Inferior parietal cortex (tissue), 1 donor: Measurements from ENCODE around the gene HHIPL1.

Experiments
- DNase-seq: peaks from one replicate; pipeline ENCODE4 v3.0.0-alpha.2; 2016; ENCODE audit errors: extremely low spot score

HHIPL1 gene

DNA sequence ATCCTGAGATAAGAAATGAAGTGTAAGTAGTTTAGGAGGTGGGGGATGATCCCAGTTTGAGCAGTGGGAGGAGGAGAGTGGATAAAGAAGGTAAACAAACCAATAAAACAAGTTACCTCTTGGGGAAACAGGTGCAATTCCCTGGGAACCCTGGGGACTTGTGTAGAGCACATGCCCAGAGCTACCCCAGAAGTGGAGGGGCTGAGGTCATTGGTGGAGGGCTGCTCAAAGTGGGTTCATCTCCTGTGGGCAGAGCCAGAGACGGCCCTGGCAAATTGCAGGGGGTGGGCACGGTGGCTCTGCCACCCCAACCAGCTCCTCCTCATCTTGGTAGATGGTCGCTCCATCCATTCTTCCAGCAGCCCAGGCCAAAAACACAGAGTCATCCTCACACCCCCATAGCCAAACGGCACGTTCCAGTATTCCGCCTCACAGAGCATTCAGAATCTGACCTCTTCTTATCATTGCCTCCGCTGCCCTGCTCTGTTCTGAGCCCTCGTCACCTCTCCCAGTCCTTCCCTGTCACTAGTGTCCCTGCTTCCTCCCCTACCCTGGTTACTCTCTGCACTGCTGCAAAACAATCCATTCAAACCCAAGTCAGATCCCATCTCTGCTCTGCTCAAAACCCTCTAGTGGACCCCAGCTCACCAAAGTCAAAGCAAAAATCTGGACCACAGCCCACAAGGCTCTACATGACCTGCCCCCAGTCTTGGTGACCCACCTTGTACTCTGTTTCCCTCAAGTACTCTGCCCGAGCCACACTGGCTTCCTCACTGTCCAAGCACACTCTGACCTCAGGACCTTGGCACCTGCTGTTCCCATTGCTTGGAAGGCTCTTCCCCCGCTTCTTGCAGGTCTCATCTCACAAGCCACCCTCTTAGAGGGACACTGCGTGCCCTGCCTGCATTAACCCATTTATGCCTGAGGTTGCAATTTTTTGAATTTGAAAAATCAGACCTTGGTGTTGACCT is 44.6 kb downstream of the HHIPL1 start:
- no peak for DNase-seq

- no peak for DNase-seq
Observed at GRCh38 chr14:99690636-99691035, 45.7 kb downstream of the HHIPL1 start.

DNA sequence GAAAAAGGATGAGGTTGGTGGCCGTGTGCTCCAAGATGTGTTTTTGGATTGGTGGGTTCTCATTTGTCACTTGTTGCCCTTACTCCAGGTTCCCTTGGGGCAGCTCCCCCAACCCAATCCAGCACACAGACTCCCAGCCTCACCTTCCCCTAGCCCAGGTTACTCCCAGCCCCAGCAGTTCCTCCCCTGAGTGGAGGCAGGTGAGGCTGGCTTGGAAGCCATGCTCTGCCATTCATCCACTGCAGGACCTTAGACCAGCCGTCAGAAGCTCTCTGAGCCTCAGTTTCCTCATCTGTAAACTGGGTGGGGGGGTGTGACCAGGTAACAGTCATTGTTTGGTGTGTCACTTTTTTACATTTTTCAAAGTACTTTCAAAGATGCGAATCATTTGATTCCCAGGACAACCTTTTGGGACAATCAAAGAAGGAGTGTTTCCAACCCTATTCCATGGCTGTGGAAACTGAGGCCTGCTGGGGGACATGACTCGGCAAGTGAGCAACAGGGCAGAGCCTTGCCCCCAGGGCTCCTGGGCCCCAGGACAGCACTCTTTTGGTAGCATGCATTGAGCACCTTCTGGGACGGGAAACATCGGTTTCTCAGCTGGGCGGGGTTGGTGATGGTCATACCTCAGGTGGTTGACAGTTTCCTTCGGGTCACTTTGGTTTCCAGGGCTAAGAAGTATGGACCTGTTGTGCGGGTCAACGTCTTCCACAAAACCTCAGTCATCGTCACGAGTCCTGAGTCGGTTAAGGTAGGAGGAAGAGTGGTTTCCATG is 46.4 kb downstream of the HHIPL1 start:
- DNase-seq: no peak

DNA sequence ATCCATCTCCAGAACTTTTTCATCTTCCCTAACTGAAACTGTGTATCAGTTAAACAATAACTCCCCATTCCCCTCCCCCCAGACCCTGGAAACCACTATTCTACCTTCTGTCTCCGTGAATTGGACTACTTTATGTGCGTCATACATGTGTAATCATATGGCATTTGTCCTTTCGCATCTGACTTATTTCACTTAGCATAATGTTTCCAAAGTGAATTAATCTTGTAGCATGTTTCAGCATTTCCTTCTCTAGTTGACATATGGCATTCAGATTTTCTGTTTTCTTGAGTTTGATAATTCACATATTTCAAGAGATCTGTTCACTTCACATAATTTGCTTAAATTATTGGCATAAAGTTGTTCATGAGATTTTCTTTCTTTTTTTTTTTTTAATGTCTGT is 49.0 kb downstream of the HHIPL1 start:
- DNase-seq: no peak

DNA sequence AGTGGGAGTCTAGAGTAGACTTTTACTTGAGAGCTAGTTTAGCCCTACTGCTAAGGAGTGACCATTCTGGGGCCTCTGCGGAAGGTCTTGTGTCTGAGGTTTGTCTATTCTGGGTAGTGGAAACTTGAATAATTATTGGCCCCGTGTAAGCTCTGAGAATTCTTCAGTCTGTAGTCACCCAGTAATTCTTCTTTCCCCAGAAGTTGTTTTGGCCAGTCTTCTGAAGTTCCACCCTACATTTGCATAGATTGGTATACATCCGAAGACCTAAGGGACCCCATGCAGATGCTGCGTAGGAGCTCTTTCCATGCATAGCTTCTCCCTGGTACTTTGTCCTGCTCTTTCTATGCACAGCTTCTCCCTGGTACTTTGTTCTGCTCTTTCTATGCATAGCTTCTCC is 52.0 kb downstream of the HHIPL1 start:
- DNase-seq: no peak

GRCh38 chr14:99698236-99698635 is 53.3 kb downstream of the HHIPL1 start:
- DNase-seq: no peak

- no peak for DNase-seq
Observed at GRCh38 chr14:99698642-99699041, 53.7 kb downstream of the HHIPL1 start.

DNA sequence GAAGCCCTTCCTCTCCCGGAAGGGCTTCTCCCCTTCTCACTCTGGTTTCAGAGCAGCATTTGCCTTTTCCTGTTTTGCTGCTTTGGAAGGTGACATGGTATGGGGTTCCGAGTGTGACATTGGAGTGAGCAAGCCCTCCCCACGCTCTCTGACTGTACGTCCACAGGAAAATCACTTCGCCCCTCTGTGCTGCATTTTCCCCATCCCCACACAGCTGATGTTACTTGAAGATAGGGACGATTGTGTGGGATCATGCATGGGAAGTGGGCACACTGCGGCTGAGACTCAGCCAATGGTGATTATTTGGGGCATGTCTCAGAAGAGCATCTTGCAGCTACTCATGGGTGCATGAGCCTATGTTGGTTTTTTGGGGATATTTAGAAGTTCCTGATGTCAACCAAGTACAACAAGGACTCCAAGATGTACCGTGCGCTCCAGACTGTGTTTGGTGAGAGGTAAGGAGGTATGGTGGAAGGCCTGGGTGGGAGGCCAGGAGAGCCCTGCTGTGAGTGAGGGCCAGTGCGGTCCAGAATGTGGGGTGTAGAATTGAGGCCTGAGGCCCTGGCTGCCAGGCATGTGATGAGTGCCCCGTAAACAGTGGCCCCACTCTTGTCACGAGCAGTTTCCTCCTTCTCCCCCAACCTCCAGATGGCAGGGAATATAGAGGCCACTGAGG is 54.3 kb downstream of the HHIPL1 start:
- DNase-seq: no peak

DNA sequence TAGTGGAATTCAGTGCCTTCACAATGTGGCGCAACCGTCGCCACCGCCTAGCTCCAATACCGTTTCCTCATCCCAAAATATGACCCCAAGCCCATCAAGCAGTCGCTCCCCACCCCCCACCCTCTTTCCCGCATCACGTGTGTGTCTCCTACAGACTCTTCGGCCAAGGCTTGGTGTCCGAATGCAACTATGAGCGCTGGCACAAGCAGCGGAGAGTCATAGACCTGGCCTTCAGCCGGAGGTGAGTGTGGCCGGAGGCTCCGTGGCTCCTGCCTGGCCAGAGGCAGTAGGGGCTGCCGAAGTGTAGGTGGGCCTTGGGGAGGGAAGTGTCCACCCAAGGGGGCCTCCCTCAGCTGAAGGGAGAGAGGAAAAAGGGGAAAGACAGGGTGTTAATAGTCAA is 54.9 kb downstream of the HHIPL1 start:
- no peak for DNase-seq

- DNase-seq: no peak
Observed at GRCh38 chr14:99700379-99700778, 55.5 kb downstream of the HHIPL1 start.

- DNase-seq: no peak
Observed at GRCh38 chr14:99701260-99701659, 56.3 kb downstream of the HHIPL1 start.

DNA sequence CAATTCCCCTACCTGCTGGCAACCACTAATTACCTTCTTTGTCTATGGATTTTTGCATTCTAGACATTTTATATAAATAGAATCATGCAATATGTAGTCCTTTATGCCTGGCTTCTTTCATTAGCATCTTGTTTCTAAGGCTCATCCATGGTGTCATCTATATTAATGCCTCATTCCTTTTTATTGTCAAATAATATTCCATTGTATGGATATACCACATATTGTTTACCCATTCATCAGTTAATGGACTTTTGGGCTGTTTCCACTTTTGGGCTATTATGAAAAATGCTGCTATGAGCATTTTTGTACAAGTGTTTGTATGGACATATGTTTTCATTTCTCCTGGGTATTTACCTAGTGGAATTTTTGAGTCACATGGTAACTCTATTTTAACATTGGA is 57.2 kb downstream of the HHIPL1 start:
- no peak for DNase-seq

- no peak for DNase-seq
Observed at GRCh38 chr14:99703381-99703780, 58.5 kb downstream of the HHIPL1 start.

- no peak for DNase-seq
Observed at GRCh38 chr14:99704037-99704436, 59.1 kb downstream of the HHIPL1 start.

DNA sequence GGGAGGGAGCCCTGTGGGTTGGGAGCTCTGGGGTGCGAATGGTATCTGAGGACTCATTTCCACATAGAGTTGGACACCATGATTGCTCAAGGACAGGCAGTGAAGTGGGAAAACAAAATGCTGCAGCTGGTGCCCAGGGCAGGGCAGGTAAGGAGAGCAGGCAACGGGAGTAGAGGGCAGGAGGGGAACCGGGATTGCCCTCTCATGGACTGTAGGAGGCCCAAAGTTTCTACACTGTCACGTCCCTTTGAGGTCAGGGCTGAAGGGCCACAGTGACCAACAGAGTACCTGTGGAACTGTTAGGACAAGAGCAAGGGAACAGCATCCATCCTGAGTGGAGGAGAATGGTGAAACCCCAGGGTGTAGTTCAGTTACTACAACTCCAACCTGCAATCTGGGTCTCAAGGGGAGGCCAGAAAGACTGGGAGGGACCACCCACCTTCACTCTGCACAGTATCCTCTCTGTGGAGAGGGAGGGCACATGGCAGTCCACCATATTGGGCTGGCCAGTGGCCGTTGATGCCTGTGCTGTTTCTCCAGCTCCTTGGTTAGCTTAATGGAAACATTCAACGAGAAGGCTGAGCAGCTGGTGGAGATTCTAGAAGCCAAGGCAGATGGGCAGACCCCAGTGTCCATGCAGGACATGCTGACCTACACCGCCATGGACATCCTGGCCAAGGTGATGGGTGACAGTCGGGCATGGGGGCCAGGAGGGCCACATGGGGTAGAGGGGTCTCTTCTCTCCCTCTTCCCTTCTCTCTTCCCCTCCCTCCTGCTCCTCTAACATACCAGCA is 61.4 kb downstream of the HHIPL1 start:
- no peak for DNase-seq

- DNase-seq: no peak
Observed at GRCh38 chr14:99707420-99707819, 62.5 kb downstream of the HHIPL1 start.

- DNase-seq: no peak
Observed at GRCh38 chr14:99707921-99708320, 63.0 kb downstream of the HHIPL1 start.

- DNase-seq: no peak
Observed at GRCh38 chr14:99708449-99708848, 63.5 kb downstream of the HHIPL1 start.

DNA sequence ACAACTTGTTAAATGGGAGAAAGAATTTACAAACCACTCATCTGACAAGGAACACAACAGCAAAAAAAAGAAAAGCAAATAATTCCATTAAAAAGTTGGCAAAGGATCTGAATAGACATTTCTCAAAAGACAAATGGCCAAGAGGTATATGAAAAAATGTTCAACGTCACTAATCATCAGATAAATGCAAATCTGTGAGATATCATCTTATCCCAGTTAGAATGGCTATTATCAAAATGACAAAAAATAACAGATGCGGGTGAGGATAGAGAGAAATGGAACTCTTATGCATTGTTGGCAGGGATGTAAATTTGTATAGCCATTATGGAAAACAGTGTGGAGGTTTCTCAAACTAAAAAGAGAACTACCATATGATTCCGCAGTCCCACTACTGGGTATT is 69.0 kb downstream of the HHIPL1 start:
- DNase-seq: no peak

GRCh38 chr14:99715266-99716000 is 70.5 kb downstream of the HHIPL1 start:
- no peak for DNase-seq
